ENCODE results near the gene CDH5. TPM values are rescaled to one million over a fixed set of nuclear protein-coding genes. Genes with fewer than 3 reads are reported as not detected.

Gene CDH5
- polyA plus RNA-seq, 4 donors, result 49.6 to 65.2 (median 60.1) TPM

Other genes starting within 250 kb of the CDH5 start
- 1 to 10 TPM in 3 of 4 donors, under 1 TPM in 1; 0.66 to 2.9 (median 1.5) TPM for gene BEAN1, start 60.6 kb downstream of the CDH5 start, polyA plus RNA-seq (ENCODE audit: insufficient read length in 4 of 4)
- gene TK2, start 183.4 kb downstream of the CDH5 start, polyA plus RNA-seq (ENCODE audit: insufficient read length in 4 of 4), result 10 to 100 TPM; 31.7 to 44.6 (median 35.2) TPM
- 10 to 100 TPM; 34.0 to 44.3 (median 39.7) TPM for gene CKLF, start 185.9 kb downstream of the CDH5 start, polyA plus RNA-seq (ENCODE audit: insufficient read length in 4 of 4)
- 1 to 10 TPM; 5.2 to 9.8 (median 6.7) TPM for gene CMTM1, start 199.7 kb downstream of the CDH5 start, polyA plus RNA-seq (ENCODE audit: insufficient read length in 4 of 4)
- gene CMTM2, start 212.8 kb downstream of the CDH5 start, polyA plus RNA-seq (ENCODE audit: insufficient read length in 4 of 4), result 1 to 10 TPM in 1 of 4 donors, under 1 TPM in 3; 0.42 to 1.0 (median 0.68) TPM
- gene CMTM3, start 238.0 kb downstream of the CDH5 start, polyA plus RNA-seq (ENCODE audit: insufficient read length in 4 of 4), result 10 to 100 TPM; 61.2 to 84.7 (median 70.0) TPM

Data from left renal pelvis (tissue), 4 donors.